Mononuclear cell (primary cell): ENCODE measurements around the gene CABP4. TPM values are rescaled to one million over a fixed set of nuclear protein-coding genes. Genes with fewer than 3 reads are reported as not detected.

Experiments used
- H3K27me3 ChIP-seq: 2 replicates; pipeline ENCODE4 v1.6.0; 2011; ENCODE audit warnings: low read length, control low read depth; ENCODE audit not compliant: insufficient read depth
- H3K4me1 ChIP-seq: 2 replicates; pipeline ENCODE4 v1.5.1; 2011; ENCODE audit warnings: mild to moderate bottlenecking, low read length, control low read depth; ENCODE audit not compliant: insufficient read depth
- H3K4me3 ChIP-seq: 2 replicates; pipeline ENCODE4 v1.5.1; 2011; ENCODE audit warnings: mild to moderate bottlenecking, low read length, moderate library complexity
- H3K9me3 ChIP-seq: 2 replicates; pipeline ENCODE4 v1.5.1; 2011; ENCODE audit warnings: low read depth, mild to moderate bottlenecking, control low read depth, low read length
- total RNA-seq: library from RNA; depleted of rRNA; stranded (reverse); fragments of >200 nt; gene quantifications from one replicate; pipeline ENCODE4 v1.2.3, GENCODE V29; 2012

CABP4 gene
- total RNA-seq, 1 donor, result 2.6 TPM

GRCh38 chr11:67428052-67429001, 26.8 kb upstream of the CABP4 start, which contains the start of gene RPS6KB2:
Gene RPS6KB2 (plus strand): TSS chr11:67428494. CDS start chr11:67428546, 52 bp downstream.
- H3K4me1 ChIP-seq, result peaks cover 32% of the 10 kb centered on the region
- peak within 1 kb of the TSS; percentile 97 for H3K4me3 ChIP-seq
- H3K27me3 ChIP-seq, result no peaks in the 10 kb centered on the region
- no peaks in the 10 kb centered on the region for H3K9me3 ChIP-seq

GRCh38 chr11:67429038-67429668, 26.0 kb upstream of the CABP4 start:
- Histone ChIP-seq H3K4me1 (peaks cover 40% of the 10 kb centered on the region), H3K4me3 (peak overlapping the region; percentile 97), H3K27me3 (no peaks in the 10 kb centered on the region), H3K9me3 (no peaks in the 10 kb centered on the region)

GRCh38 chr11:67429722-67430121, 25.4 kb upstream of the CABP4 start:
- H3K4me1 ChIP-seq, result peaks cover 46% of the 10 kb centered on the region
- H3K9me3 ChIP-seq, result no peaks in the 10 kb centered on the region
- H3K27me3 ChIP-seq, result no peaks in the 10 kb centered on the region
- no peak overlapping the region for H3K4me3 ChIP-seq

GRCh38 chr11:67431346-67432249, 23.6 kb upstream of the CABP4 start:
- no peaks in the 10 kb centered on the region for H3K27me3 ChIP-seq
- H3K9me3 ChIP-seq, result no peaks in the 10 kb centered on the region
- H3K4me1 ChIP-seq, result peaks cover 65% of the 10 kb centered on the region
- no peak overlapping the region for H3K4me3 ChIP-seq

GRCh38 chr11:67432655-67433349, 22.4 kb upstream of the CABP4 start:
- Histone ChIP-seq H3K4me1 (peaks cover 61% of the 10 kb centered on the region), H3K9me3 (no peaks in the 10 kb centered on the region), H3K4me3 (no peak overlapping the region), H3K27me3 (no peaks in the 10 kb centered on the region)

- Histone ChIP-seq H3K4me1 (peaks cover 65% of the 10 kb centered on the region), H3K27me3 (no peaks in the 10 kb centered on the region), H3K4me3 (no peak overlapping the region), H3K9me3 (no peaks in the 10 kb centered on the region)
Observed at GRCh38 chr11:67433536-67434394, 21.4 kb upstream of the CABP4 start.

- Histone ChIP-seq H3K4me3 (no peak overlapping the region), H3K9me3 (no peaks in the 10 kb centered on the region), H3K27me3 (no peaks in the 10 kb centered on the region), H3K4me1 (peaks cover 65% of the 10 kb centered on the region)
Observed at GRCh38 chr11:67434395-67434881, 20.7 kb upstream of the CABP4 start.

GRCh38 chr11:67435031-67435726, 20.0 kb upstream of the CABP4 start:
- Histone ChIP-seq H3K27me3 (no peaks in the 10 kb centered on the region), H3K4me1 (peaks cover 67% of the 10 kb centered on the region), H3K9me3 (no peaks in the 10 kb centered on the region), H3K4me3 (no peak overlapping the region)

- Histone ChIP-seq H3K9me3 (no peaks in the 10 kb centered on the region), H3K4me3 (peak overlapping the region; percentile 74), H3K27me3 (no peaks in the 10 kb centered on the region), H3K4me1 (peaks cover 74% of the 10 kb centered on the region)
Observed at GRCh38 chr11:67435727-67436458, 19.3 kb upstream of the CABP4 start.

- Histone ChIP-seq H3K27me3 (no peaks in the 10 kb centered on the region), H3K9me3 (no peaks in the 10 kb centered on the region), H3K4me1 (peaks cover 79% of the 10 kb centered on the region), H3K4me3 (peak overlapping the region; percentile 74)
Observed at GRCh38 chr11:67436459-67437081, 18.6 kb upstream of the CABP4 start.

- Histone ChIP-seq H3K9me3 (no peaks in the 10 kb centered on the region), H3K4me1 (peaks cover 80% of the 10 kb centered on the region), H3K4me3 (peak within 1 kb of the TSS; percentile 74), H3K27me3 (no peaks in the 10 kb centered on the region)
Observed at GRCh38 chr11:67437082-67437808, 17.9 kb upstream of the CABP4 start, which contains the start of gene PTPRCAP. Gene PTPRCAP (minus strand): TSS chr11:67437682. CDS start chr11:67437619, 63 bp downstream.

GRCh38 chr11:67437809-67438157, 17.4 kb upstream of the CABP4 start:
- H3K27me3 ChIP-seq, result no peaks in the 10 kb centered on the region
- H3K4me1 ChIP-seq, result peaks cover 84% of the 10 kb centered on the region
- peak overlapping the region; percentile 74 for H3K4me3 ChIP-seq
- H3K9me3 ChIP-seq, result no peaks in the 10 kb centered on the region
